Stimulated activated naive B cell treated with anti-CD40 and anti-IgM and Interleukin-4, amounts not matched to agents 10 μg/mL and 1 μg/mL and 100 μg/mL, for 72 hours (primary cell): ENCODE measurements around the gene BBS1.
"Not testable (repeated sequence)": the region's sequence is repeated elsewhere in the genome, so short reads cannot be mapped to it uniquely, and the experiment has no call there.

Experiments
- ATAC-seq, 2 donors: fragments of 150-1000 bp; cut with Tn5 transposase; replicated peaks; 2 replicates each; pipeline ENCODE4 v1.10.0; 2021; ENCODE audit warnings: moderate library complexity in 1 of 2
- DNase-seq: peaks from one replicate; pipeline ENCODE4 v3.0.0; 2021
- H3K27ac Mint-ChIP-seq: one replicate; pipeline ENCODE4 v1.8.0; 2022; ENCODE audit warnings: mild to moderate bottlenecking, mixed read lengths
- H3K27me3 Mint-ChIP-seq, 2 donors: one replicate each; pipeline ENCODE4 v1.8.0; 2022; ENCODE audit warnings: mixed read lengths in 2 of 2
- H3K36me3 Mint-ChIP-seq, 2 donors: one replicate each; pipeline ENCODE4 v1.8.0; 2022; ENCODE audit warnings: mixed read lengths in 2 of 2, mild to moderate bottlenecking in 1 of 2
- H3K4me1 Mint-ChIP-seq, 2 donors: one replicate each; pipeline ENCODE4 v1.8.0; 2022; ENCODE audit warnings: mixed read lengths in 2 of 2, mild to moderate bottlenecking in 1 of 2
- H3K4me3 Mint-ChIP-seq, 2 donors: one replicate each; pipeline ENCODE4 v1.8.0; 2022; ENCODE audit warnings: mild to moderate bottlenecking in 2 of 2, mixed read lengths in 2 of 2, moderate library complexity in 1 of 2
- H3K9me3 Mint-ChIP-seq, 2 donors: one replicate each; pipeline ENCODE4 v1.8.0; 2022; ENCODE audit warnings: mixed read lengths in 2 of 2, mild to moderate bottlenecking in 1 of 2

The BBS1 gene

GRCh38 chr11:66570850-66571180 lies 60.4 kb downstream of the BBS1 start:
- no peaks in the 10 kb centered on the region for H3K9me3 Mint-ChIP-seq
- ATAC-seq (no peak), DNase-seq (no peak)
- H3K27me3 Mint-ChIP-seq, result peaks cover 38 to 49% of the 10 kb centered on the region in 2 donors
- no peaks in the 10 kb centered on the region for H3K36me3 Mint-ChIP-seq
- H3K27ac Mint-ChIP-seq, result no peak overlapping the region
- no peak overlapping the region for H3K4me3 Mint-ChIP-seq
- peaks cover 10 to 11% of the 10 kb centered on the region in 2 donors for H3K4me1 Mint-ChIP-seq

GRCh38 chr11:66579017-66579606 lies 68.7 kb downstream of the BBS1 start:
- Mint-ChIP-seq H3K4me3 (peak overlapping the region; percentile 18 to 50), H3K4me1 (peaks cover 12 to 15% of the 10 kb centered on the region in 2 donors), H3K27me3 (peaks cover 21 to 22% of the 10 kb centered on the region in 2 donors), H3K36me3 (no peaks in the 10 kb centered on the region), H3K9me3 (peaks cover 6 to 8% of the 10 kb centered on the region in 2 donors), H3K27ac (no peak overlapping the region)
- ATAC-seq, result peak; percentile 77 to 79
- DNase-seq, result peak; percentile 53

DNA sequence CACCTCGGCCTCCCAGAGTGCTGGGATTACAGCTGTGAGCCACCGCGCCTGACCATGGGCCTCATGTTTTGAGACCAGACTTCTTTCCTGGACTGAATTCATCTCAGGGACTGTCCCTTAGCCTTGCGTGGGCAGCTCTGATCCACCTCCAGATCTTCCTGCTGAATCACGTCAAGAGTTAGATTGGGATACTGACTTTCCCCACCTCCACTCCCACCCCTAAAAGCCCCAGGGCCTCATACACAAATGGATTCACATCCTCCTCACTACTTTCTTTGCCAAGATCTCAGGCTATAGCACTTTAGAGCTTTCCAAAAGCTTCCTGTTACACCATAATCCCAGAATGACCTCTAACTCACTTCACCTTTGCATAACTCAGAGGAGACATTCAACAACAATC lies 70.4 kb downstream of the BBS1 start:
- peaks cover 6 to 8% of the 10 kb centered on the region in 2 donors for H3K9me3 Mint-ChIP-seq
- H3K27me3 Mint-ChIP-seq, result peaks cover 6% of the 10 kb centered on the region in 2 donors
- peaks cover 12 to 15% of the 10 kb centered on the region in 2 donors for H3K4me1 Mint-ChIP-seq
- no peak overlapping the region for H3K27ac Mint-ChIP-seq
- H3K4me3 Mint-ChIP-seq, result no peak overlapping the region
- ATAC-seq, result no peak
- DNase-seq, result no peak
- no peaks in the 10 kb centered on the region for H3K36me3 Mint-ChIP-seq

- H3K27ac Mint-ChIP-seq, result no peak overlapping the region
- no peak for ATAC-seq
- H3K36me3 Mint-ChIP-seq, result no peaks in the 10 kb centered on the region
- H3K4me3 Mint-ChIP-seq, result no peak overlapping the region
- peaks cover 12 to 15% of the 10 kb centered on the region in 2 donors for H3K4me1 Mint-ChIP-seq
- H3K9me3 Mint-ChIP-seq, result peaks cover 6 to 8% of the 10 kb centered on the region in 2 donors
- DNase-seq, result no peak
- H3K27me3 Mint-ChIP-seq, result peaks cover 4% of the 10 kb centered on the region in 2 donors
These were observed 70.8 kb downstream of the BBS1 start for GRCh38 chr11:66581261-66581660.

DNA sequence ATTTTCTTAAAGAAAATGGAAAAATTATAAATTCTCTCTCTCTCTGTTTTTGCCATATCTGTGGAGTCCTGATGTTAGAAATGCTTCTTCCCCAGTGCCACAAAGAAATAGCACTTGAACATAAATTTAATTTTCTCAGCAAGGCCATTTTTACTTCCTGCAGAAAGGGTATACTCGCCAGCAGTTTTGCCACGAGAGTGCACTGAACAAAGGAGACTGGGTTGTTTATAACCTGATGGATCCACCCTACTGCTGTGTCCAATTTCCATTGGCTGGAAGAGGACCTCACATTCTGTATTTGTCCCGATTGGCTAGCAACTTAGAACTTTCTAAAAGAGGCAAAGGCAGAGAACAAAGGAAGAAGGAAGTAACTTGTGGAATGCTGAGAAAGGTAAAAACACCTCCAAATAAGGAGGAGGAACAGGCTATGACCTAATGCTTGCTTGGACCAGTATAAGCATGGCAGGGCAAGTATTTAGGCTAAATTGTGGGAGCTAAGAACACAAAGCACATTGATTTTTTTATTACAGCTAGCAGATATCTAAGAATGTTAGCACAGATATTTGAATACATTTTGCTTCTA lies 72.2 kb downstream of the BBS1 start:
- not testable (repeated sequence) for DNase-seq, H3K27me3 Mint-ChIP-seq, H3K36me3 Mint-ChIP-seq, H3K4me3 Mint-ChIP-seq, H3K27ac Mint-ChIP-seq, H3K9me3 Mint-ChIP-seq, ATAC-seq
- H3K4me1 Mint-ChIP-seq, result peaks cover 12 to 15% of the 10 kb centered on the region in 2 donors
